Activated CD4-positive, alpha-beta T cell treated with anti-CD3 and anti-CD28 coated beads, Interleukin-10, Interleukin-2, amounts not matched to agents 100 ng/mL and 50 ng/mL, durations not matched to agents 16 hours and 8 hours (primary cell): ENCODE data around the gene TBC1D10B.
A peak's percentile ranks its signal among the peaks of the same experiment; 100 is the strongest.

ENCODE experiments used
- DNase-seq: peaks from one replicate; pipeline ENCODE4 v3.0.0-alpha.2; 2020

Gene TBC1D10B

DNA sequence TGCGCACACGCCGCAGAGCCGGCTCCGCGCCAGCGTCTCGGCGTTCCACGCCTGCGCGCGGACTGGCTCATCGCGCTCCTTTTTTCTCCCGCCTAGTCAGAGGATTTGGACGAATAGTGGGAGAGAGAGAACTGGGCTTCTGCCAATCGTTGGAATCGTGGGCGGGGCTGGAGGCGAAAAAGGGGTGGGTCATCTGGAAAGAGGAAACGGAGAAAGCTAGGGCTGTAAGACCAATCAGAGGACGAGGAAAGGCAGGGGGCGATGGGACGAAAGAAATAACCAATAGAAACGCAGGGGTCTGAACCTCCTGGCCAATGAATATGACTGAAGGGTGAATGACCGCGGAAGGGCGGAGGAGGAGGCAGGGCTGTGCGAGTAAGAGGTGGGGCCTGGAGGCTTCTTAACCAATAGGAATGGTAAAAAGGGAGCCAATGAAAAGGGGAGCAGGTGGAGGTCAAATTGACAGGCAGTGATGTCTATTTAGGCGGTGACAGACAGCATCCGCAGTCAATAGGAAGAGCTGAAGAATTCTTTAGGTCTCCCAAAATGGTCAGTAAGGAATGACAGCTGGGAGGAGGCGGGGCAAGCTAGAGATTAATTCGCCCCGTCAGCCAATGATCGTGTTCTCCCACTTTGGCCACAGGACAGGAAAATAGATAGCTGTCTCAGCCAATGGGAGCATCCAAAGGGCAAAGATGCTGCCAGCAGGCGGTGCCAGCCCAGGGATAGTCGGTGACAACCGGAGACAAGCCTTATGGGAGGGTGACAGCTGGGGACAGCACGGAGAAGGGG lies at the start of gene TBC1D10B:
Gene TBC1D10B (minus strand): TSS at position 39 of the 792 bp plus-strand sequence. CDS start 311 bp downstream, outside the sequence.
- DNase-seq, result peak; percentile 100

GRCh38 chr16:30418350-30419181 lies 48.3 kb upstream of the TBC1D10B start:
- no peak for DNase-seq

DNA sequence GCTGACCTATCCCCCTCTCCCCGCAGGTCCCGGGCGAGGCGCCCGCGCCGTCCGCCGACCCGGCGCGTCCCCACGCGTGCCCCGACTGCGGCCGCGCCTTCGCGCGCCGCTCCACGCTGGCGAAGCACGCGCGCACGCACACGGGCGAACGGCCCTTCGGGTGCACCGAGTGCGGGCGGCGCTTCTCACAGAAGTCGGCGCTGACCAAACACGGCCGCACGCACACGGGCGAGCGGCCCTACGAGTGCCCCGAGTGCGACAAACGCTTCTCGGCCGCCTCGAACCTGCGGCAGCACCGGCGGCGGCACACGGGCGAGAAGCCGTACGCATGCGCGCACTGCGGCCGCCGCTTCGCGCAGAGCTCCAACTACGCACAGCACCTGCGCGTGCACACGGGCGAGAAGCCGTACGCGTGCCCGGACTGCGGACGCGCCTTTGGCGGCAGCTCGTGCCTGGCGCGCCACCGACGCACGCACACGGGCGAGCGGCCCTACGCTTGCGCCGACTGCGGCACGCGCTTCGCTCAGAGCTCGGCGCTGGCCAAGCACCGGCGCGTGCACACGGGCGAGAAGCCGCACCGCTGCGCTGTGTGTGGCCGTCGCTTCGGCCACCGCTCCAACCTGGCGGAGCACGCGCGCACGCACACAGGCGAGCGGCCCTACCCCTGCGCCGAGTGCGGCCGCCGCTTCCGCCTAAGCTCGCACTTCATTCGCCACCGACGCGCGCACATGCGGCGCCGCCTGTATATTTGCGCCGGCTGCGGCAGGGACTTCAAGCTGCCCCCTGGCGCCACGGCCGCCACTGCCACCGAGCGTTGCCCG lies 47.4 kb upstream of the TBC1D10B start:
- DNase-seq, result peak; percentile 96

GRCh38 chr16:30416624-30417528 lies 46.6 kb upstream of the TBC1D10B start:
- DNase-seq, result no peak

- no peak for DNase-seq
Measured at GRCh38 chr16:30416047-30416603, 45.8 kb upstream of the TBC1D10B start.

GRCh38 chr16:30414159-30414558 lies 43.9 kb upstream of the TBC1D10B start:
- DNase-seq, result no peak

- no peak for DNase-seq
Measured at GRCh38 chr16:30413112-30413806, 43.0 kb upstream of the TBC1D10B start.

GRCh38 chr16:30409125-30410060 lies 39.1 kb upstream of the TBC1D10B start:
- DNase-seq, result peak; percentile 94

GRCh38 chr16:30407804-30408534 lies 37.7 kb upstream of the TBC1D10B start:
- DNase-seq, result no peak

DNA sequence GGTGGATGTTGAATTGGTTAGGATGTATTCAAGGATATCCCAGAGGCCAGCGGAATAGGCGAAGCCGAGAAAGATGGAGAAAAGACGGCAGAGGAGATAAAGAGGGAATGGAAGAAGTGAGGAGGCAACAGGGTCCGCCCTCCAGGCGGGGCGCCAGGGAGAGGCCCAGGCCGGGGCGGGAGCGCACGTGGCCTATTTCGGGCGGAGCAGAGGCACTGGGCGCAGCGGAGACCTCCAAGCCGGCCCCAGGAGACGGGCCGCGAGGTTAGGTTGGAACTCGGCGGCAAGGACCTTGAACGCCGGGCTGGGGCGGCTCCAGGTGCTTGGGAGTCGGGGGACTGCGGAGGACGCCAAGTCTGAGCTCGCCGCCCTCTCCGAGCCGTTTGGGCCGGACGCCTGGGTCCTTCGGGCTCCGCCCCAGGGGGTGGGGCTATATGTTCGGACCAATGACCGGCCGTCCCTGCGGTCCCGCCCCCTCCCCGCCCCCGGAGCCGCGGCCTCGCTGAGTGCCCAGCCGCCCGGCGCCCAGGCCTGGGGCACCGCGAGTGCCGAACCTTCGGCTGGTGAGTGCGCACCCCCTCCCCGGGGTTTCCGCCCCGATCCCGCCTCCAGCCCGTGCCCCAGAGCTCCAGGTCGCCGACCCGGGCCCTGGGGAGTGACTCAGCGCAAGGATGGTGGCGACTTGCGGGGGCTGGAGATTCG lies 37.0 kb upstream of the TBC1D10B start, which contains the start of gene ZNF771:
Gene ZNF771 (plus strand): TSS at position 505 of the 702 bp plus-strand sequence. CDS start 448 bp downstream, outside the sequence.
- DNase-seq, result peak; percentile 96

- no peak for DNase-seq
Measured at GRCh38 chr16:30406795-30407101, 36.5 kb upstream of the TBC1D10B start.

- DNase-seq, result no peak
Measured at GRCh38 chr16:30401768-30402425, 31.6 kb upstream of the TBC1D10B start.

GRCh38 chr16:30399435-30400186 lies 29.3 kb upstream of the TBC1D10B start:
- no peak for DNase-seq

DNA sequence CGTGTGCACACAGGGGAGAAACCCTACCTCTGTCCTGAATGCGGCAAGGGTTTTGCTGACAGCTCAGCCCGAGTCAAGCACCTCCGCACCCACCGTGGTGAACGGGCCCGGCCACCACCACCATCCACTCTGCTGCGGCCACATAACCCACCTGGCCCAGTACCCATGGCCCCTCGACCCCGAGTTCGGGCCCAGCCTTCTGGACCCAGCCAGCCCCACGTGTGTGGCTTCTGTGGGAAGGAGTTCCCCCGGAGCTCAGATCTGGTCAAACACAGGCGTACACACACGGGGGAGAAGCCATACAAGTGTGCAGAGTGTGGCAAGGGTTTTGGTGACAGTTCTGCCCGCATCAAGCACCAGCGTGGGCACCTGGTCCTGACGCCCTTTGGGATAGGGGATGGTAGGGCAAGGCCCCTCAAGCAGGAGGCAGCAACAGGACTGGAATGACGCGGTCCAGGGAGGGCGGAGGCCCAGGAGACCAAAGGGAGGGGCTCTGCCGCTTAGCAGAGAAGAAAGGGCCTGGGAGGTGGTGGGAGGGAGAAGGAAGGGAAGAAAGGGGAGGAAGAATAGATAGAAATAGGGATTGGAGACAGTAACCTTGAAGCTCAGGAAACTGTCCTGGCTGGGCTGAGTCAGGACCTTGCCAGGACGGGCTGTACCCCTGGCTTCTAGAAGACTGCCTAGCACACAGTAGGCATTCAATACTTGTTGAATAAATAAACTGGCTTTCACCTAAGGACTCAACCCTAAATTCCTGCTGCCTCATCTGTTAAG lies 28.6 kb upstream of the TBC1D10B start:
- DNase-seq, result no peak

GRCh38 chr16:30397776-30398660 lies 27.7 kb upstream of the TBC1D10B start:
- DNase-seq, result no peak
